GM19452 (cell line): Measurements from ENCODE around the gene CARHSP1.
"Not testable (repeated sequence)": the region's sequence is repeated elsewhere in the genome, so short reads cannot be mapped to it uniquely, and the experiment has no call there.

Source experiments
- ATAC-seq: cut with Tn5 transposase; IDR thresholded peaks from one replicate; pipeline ENCODE4 v1.9.1; 2021; ENCODE audit not compliant: unreplicated experiment

The CARHSP1 gene

GRCh38 chr16:8836797-8837196 lies 32.0 kb downstream of the CARHSP1 start:
- ATAC-seq: not testable (repeated sequence)

- no peak for ATAC-seq
Observed at GRCh38 chr16:8832717-8833105, 36.1 kb downstream of the CARHSP1 start.

GRCh38 chr16:8831871-8832716 lies 36.7 kb downstream of the CARHSP1 start:
- ATAC-seq: no peak

DNA sequence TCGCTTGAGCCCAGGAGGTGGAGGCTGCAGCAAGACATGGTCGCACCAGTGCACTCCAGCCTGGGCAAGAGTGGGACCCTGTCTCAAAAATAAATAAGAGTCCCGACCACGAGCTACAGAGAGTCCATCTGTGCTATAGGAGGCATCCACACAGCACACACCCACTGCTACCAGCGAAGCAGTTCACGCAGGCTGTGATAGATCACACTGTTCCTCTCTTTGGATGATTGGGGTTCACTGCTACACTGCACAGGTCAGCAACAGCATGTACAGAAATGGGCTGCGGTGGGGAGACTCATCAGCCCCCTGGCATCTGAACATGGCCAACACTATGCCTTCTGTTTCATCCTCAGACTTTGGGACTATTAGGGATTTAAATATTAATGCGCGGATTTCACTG lies 37.4 kb downstream of the CARHSP1 start:
- ATAC-seq: no peak

- ATAC-seq: no peak
Observed at GRCh38 chr16:8828541-8829165, 40.2 kb downstream of the CARHSP1 start.

GRCh38 chr16:8826278-8826879 lies 42.4 kb downstream of the CARHSP1 start:
- ATAC-seq: no peak

DNA sequence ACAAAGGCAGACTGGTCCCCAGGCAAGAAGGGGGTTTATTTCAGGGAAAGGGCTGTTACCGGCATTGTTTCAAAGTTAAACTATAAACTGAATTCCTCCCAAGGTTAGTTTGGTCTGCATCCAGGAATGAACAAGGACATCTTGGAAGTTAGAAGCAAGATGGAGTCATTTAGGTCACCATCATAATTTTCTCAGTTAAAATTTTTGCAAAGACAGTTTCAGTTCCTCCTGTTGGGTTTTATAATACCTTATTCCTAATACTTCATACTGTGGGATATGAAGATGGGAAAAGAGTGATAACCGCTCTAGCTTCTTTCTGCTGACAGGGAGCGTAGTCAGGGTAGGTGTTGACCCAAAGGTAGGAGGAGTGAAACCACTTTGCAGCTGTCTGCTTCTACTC lies 46.4 kb downstream of the CARHSP1 start:
- ATAC-seq: no peak

- ATAC-seq: no peak
Observed at GRCh38 chr16:8819411-8820034, 49.3 kb downstream of the CARHSP1 start.

GRCh38 chr16:8818504-8819270 lies 50.1 kb downstream of the CARHSP1 start:
- ATAC-seq: peak; percentile 78

GRCh38 chr16:8816967-8817655 lies 51.7 kb downstream of the CARHSP1 start:
- ATAC-seq: no peak

DNA sequence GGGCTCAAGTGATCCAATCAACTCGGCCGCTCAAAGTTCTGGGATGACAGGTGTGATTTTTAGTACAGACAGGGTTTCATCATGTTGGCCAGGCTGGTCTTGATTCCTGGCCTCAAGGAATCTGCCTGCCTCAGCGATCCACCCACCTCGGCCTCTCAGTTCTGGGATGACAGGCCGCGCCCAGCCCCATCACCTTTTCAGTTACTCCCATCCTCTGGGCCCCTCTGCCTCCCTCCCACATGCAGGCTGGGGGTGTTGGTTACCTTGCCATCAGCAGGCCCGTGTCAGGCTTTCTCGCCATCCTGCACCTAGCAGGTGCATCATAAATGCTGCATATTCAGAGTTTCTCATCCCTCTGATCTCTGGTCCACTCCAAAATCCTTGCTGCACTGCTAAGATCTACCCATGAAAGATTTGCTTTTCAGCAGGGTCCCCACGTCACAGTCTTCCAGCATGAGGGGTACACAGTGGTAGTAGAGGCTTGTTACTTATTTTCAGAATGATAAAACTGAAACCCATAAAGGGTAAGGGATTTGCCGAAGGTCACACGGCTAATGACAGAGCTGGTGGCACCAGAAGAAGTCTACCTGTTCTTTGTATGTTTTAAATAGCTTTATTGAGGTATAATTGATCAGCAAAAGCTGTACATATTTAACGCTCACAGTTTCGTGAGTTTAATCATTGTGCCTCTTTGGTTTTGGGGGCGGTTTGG lies 54.6 kb downstream of the CARHSP1 start:
- no peak for ATAC-seq

DNA sequence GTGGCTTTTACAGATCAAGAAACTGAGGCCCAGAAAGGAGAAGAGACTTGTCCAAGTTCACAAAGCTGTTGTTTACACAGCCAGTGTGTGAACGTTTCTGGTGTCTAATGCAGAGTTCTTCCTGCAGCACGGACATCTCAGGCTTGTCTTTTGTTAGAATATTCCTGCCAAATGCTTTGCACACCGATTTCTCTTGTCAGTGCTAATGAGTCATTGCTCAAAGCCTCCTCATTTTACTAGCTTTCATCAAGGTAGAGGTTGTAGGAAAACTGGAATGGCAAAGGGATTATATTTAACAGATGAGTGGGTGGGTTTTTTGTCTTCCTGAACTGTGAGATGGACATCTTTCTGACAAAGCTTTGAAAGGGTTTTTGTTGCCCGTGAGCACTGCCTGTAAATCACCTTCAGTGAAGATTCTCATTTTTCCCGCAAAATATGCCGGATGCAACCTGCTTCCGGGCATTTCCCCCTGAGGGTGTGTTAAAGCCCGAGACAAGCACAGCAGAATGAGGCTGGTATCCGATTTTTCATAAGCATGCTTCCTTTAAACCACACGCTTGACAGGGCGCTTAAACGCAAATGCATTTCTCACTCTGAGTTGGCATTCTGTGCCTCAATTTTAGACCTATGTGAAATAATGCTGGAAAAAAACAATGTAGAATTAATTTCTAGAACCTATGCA lies 56.5 kb downstream of the CARHSP1 start:
- ATAC-seq: no peak

DNA sequence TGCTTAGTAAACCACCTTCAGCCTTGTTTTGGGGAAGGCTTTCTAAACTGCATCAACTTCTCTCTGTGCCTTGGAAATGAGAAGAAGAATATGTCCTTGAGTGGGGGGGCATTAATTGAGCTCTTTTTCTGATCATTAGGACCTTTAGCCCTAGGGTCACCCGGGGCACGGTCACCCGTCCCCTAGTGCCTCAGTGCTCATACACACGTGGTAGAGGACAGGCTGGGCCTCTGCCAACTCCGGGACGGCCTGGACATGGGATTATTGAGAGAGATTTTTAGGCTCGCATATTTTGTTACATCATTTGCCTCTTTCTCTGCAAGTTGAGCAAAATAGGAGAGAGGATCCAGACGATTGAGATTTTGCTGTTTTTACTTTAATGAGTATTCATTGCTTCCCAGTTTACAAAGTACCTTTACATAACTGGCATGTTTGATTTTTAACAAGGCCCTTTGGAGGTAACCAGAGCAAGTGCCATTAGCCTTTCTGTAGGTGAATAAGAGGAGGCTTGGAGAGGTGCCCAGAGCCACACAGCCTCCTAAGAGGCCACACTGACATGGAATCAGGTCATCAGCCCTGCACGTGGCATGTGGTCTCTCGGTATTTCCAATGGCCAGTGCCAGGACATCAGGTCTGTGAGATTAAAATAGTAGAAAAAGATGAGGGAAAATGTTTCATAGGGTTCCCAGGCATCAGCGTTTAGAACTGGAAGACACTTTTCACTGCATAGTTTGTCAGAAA lies 60.0 kb downstream of the CARHSP1 start:
- no peak for ATAC-seq

DNA sequence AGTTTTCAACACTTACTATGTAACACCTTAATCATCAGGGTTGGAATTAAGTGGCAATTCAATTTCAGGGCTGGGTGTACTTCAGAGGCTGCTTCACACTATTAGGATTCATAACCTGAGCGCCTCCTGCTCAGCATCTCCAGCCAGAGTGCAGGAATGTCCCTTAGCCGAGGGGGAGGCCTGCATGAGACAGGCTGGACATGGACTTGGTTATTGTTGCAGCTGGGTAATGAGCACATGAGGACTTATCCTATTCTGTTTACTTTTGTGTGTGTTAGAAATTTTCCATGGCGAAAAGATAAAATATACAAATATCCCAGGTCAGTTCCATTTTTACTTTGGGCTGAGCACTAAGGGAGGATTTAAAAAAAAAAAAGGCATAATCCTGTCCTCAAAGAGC lies 60.8 kb downstream of the CARHSP1 start:
- ATAC-seq: no peak

- ATAC-seq: no peak
Observed at GRCh38 chr16:8807189-8807588, 61.6 kb downstream of the CARHSP1 start.

DNA sequence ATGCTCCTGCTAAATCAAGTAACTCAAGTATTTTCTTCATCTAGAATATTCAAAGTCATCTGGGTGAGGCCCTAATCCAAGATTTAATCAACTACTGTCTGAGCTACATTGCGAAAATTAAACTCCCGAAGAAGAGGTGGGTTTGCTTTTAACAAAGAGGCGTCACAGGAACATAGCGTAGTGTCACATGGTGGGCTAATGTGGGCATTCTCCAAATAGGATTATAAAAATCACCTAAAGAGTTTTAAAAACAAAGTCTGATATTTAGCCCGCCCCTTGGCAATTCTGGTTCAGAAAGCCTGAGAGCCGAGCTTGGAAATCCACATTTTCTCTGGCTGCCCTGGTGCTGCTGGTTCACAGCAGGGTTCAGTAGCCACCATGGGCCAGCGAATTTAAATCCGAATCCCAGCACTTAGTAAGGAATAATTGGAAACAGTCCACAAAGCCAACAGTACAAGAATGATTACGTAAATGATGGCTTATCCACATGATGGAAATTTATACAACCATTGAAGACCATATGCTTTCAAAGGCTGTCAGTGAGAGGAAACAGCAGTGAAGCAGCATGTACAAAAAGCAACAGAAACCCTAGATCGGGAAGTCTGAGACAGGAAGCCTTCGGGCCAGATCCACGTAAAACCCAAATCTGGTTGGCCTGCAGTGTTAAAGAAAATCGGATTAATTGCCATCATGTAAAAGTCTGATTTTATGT lies 62.4 kb downstream of the CARHSP1 start:
- no peak for ATAC-seq

DNA sequence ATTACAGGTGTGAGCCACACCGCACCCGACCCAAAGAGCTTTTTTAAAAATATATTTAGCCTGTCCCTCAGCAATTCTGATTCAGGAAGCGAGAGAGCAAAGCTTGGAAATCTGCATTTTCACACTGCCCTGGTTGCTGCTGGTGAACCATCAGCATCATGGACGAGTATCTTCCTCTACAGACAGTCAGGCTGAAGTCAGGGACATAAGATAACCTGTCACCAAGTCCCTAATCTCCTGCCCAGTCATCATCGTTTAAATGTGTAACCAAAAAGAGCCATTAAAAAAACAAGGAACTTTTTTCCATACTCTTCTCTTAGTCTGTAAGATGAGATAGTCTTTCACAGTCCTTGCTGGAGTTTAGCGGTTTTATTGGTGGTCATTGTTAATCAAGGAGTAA lies 64.5 kb downstream of the CARHSP1 start:
- no peak for ATAC-seq

GRCh38 chr16:8803733-8804132 lies 65.1 kb downstream of the CARHSP1 start:
- not testable (repeated sequence) for ATAC-seq
